ENCODE measurements around the gene ZC3HAV1.
A peak's percentile ranks its signal among the peaks of the same experiment; 100 is the strongest.

Gene ZC3HAV1

DNA sequence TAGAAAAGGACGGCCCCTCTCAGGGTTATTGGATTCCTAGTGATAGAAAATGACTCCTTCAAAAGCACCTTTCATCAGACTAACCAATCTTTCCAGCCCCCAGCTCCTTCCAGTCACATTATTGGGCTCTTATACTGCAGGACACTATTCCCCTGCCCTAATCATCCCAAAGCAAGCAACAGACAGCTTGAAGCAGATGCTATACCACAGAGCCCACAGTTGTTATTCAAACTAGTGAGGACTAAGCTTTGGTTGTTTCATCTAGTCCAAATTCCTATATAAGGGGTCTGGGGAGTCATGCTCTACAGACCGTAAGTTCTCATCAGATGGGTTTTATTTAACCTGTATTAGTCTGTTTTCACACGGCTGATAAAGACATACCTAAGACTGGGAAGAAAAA, 98.1 kb downstream of the ZC3HAV1 start:
- H3K9ac ChIP-seq (ENCODE audit: low read length): no peak overlapping the region
- H3K79me2 ChIP-seq (ENCODE audit: control insufficient read depth, insufficient read depth, low read length): no peaks in the 10 kb centered on the region
- no peak overlapping the region for H2BK15ac ChIP-seq (replicated peaks; ENCODE audit: low read depth)
- no peaks in the 10 kb centered on the region for H3K79me1 ChIP-seq (ENCODE audit: low read length)
- H3K4me2 ChIP-seq (ENCODE audit: low read length): no peak overlapping the region
- no peak overlapping the region for H4K8ac ChIP-seq (ENCODE audit: low read depth, low read length)
- H3K27me3 ChIP-seq (ENCODE audit: insufficient read depth, low read length, poor library complexity): no peaks in the 10 kb centered on the region
- H3K18ac ChIP-seq (ENCODE audit: low read length): no peak overlapping the region
- DNase-seq: no peak
- no peak overlapping the region for H2BK5ac ChIP-seq (ENCODE audit: low read length)
- H3K4me3 ChIP-seq (ENCODE audit: low read length): no peak overlapping the region
- H3K56ac ChIP-seq (ENCODE audit: low read length): no peak overlapping the region
- H2BK120ac ChIP-seq (ENCODE audit: low read depth, low read length): peak overlapping the region; percentile 38
- WGBS (ENCODE audit: extremely low coverage, insufficient coverage, low lambda C conversion rate): no CpG with 5 or more reads among the region's 3 CpGs
- no peaks in the 10 kb centered on the region for H3K36me3 ChIP-seq (ENCODE audit: control insufficient read depth, insufficient read depth, low read length)
- H3K4me1 ChIP-seq (ENCODE audit: control insufficient read depth, low read depth, low read length): no peaks in the 10 kb centered on the region
- H3K23ac ChIP-seq (ENCODE audit: low read length): no peak overlapping the region
- no peak overlapping the region for H3K27ac ChIP-seq (ENCODE audit: low read depth, low read length)
- H3K4ac ChIP-seq (ENCODE audit: low read depth, low read length): no peak overlapping the region
- no peak overlapping the region for H2AK5ac ChIP-seq (ENCODE audit: low read length)
- H4K5ac ChIP-seq (ENCODE audit: low read length): no peak overlapping the region

- Histone ChIP-seq H2BK15ac (replicated peaks; ENCODE audit: low read depth) (no peak overlapping the region), H3K4me1 (ENCODE audit: control insufficient read depth, low read depth, low read length) (no peaks in the 10 kb centered on the region), H3K9ac (ENCODE audit: low read length) (no peak overlapping the region)
Observed at GRCh38 chr7:139004321-139005090, 105.0 kb downstream of the ZC3HAV1 start.

DNA sequence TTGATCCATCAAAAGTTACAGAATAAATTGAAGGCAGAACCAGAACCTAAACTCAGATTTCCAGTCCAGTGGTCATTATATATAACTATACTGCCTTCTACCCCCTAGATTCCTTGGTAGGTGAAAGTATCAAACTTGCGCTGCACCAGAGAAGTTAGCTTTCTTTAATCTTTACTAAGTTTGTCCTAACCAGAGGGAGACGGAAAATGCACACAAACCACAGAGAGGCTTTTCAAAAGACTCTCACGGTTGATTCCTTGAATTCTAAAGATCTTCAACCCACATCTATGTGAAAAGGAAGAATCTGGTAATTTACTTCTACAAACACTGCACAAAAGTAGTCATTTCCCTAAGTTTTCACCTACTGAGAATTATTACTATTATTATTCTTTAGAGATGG, 110.1 kb downstream of the ZC3HAV1 start:
- no peak overlapping the region for H3K56ac ChIP-seq (ENCODE audit: low read length)
- no peak overlapping the region for H2AK5ac ChIP-seq (ENCODE audit: low read length)
- no peak overlapping the region for H3K4me3 ChIP-seq (ENCODE audit: low read length)
- no peak for DNase-seq
- H3K23ac ChIP-seq (ENCODE audit: low read length): no peak overlapping the region
- H4K8ac ChIP-seq (ENCODE audit: low read depth, low read length): no peak overlapping the region
- H2BK15ac ChIP-seq (replicated peaks; ENCODE audit: low read depth): no peak overlapping the region
- H3K36me3 ChIP-seq (ENCODE audit: control insufficient read depth, insufficient read depth, low read length): no peaks in the 10 kb centered on the region
- no peak overlapping the region for H2BK5ac ChIP-seq (ENCODE audit: low read length)
- H4K5ac ChIP-seq (ENCODE audit: low read length): no peak overlapping the region
- H3K4ac ChIP-seq (ENCODE audit: low read depth, low read length): no peak overlapping the region
- H3K9ac ChIP-seq (ENCODE audit: low read length): no peak overlapping the region
- no peak overlapping the region for H2BK120ac ChIP-seq (ENCODE audit: low read depth, low read length)
- no peak overlapping the region for H3K27ac ChIP-seq (ENCODE audit: low read depth, low read length)
- no peaks in the 10 kb centered on the region for H3K79me2 ChIP-seq (ENCODE audit: control insufficient read depth, insufficient read depth, low read length)
- H3K4me2 ChIP-seq (ENCODE audit: low read length): no peak overlapping the region
- no peak overlapping the region for H3K18ac ChIP-seq (ENCODE audit: low read length)
- H3K79me1 ChIP-seq (ENCODE audit: low read length): no peaks in the 10 kb centered on the region
- no peaks in the 10 kb centered on the region for H3K4me1 ChIP-seq (ENCODE audit: control insufficient read depth, low read depth, low read length)
- no peaks in the 10 kb centered on the region for H3K27me3 ChIP-seq (ENCODE audit: insufficient read depth, low read length, poor library complexity)
- WGBS (ENCODE audit: extremely low coverage, insufficient coverage, low lambda C conversion rate): no CpG with 5 or more reads among the region's 3 CpGs

More at GRCh38 chr7:139004321-139005090, 105.0 kb downstream of the ZC3HAV1 start:
- Histone ChIP-seq H3K27me3 (ENCODE audit: insufficient read depth, low read length, poor library complexity) (no peaks in the 10 kb centered on the region), H3K4me2 (ENCODE audit: low read length) (no peak overlapping the region), H2BK120ac (ENCODE audit: low read depth, low read length) (no peak overlapping the region), H4K8ac (ENCODE audit: low read depth, low read length) (no peak overlapping the region), H3K36me3 (ENCODE audit: control insufficient read depth, insufficient read depth, low read length) (no peaks in the 10 kb centered on the region), H3K4ac (ENCODE audit: low read depth, low read length) (no peak overlapping the region), H3K27ac (ENCODE audit: low read depth, low read length) (no peak overlapping the region), H3K56ac (ENCODE audit: low read length) (no peak overlapping the region), H3K79me2 (ENCODE audit: control insufficient read depth, insufficient read depth, low read length) (no peaks in the 10 kb centered on the region), H3K4me3 (ENCODE audit: low read length) (no peak overlapping the region), H4K5ac (ENCODE audit: low read length) (no peak overlapping the region), H3K79me1 (ENCODE audit: low read length) (no peaks in the 10 kb centered on the region), H3K23ac (ENCODE audit: low read length) (no peak overlapping the region), H2BK5ac (ENCODE audit: low read length) (no peak overlapping the region), H2AK5ac (ENCODE audit: low read length) (no peak overlapping the region), H3K18ac (ENCODE audit: low read length) (no peak overlapping the region)
- DNase-seq: peak; percentile 38
